Calu3 (cell line): ENCODE measurements around the gene C3orf62. TPM values are rescaled to one million over a fixed set of nuclear protein-coding genes. Genes with fewer than 3 reads are reported as not detected.

Experiments
- BruUV-seq: library from RNA; stranded (reverse); fragments of 400-500 nt; replicated peaks from 2 replicates; lab custom pipeline; 2021; lab: Mats Ljungman, UMichigan
- CTCF ChIA-PET: fragments of 300-600 bp; sonication (Branson Sonifier 250); formaldehyde crosslinking; loops from one replicate; lab custom pipeline; 2022; ENCODE audit warnings: antibody characterized with exemption; lab: Charles Lee
- DNase-seq: peaks from one replicate; pipeline ENCODE4 v3.0.0; 2022
- H3K27ac Mint-ChIP-seq: one replicate; pipeline ENCODE4 v1.8.0; 2022; ENCODE audit warnings: mixed read lengths; ENCODE audit not compliant: unreplicated experiment
- H3K27me3 Mint-ChIP-seq: one replicate; pipeline ENCODE4 v1.8.0; 2022; ENCODE audit warnings: mixed read lengths; ENCODE audit not compliant: unreplicated experiment
- H3K36me3 Mint-ChIP-seq: one replicate; pipeline ENCODE4 v1.8.0; 2022; ENCODE audit warnings: mild to moderate bottlenecking, moderate library complexity, mixed read lengths; ENCODE audit not compliant: insufficient read depth, unreplicated experiment
- H3K4me1 Mint-ChIP-seq: one replicate; pipeline ENCODE4 v1.8.0; 2022; ENCODE audit warnings: mild to moderate bottlenecking, low read depth, mixed read lengths; ENCODE audit not compliant: unreplicated experiment
- H3K4me3 Mint-ChIP-seq: one replicate; pipeline ENCODE4 v1.8.0; 2022; ENCODE audit warnings: mild to moderate bottlenecking, low read depth, moderate library complexity, mixed read lengths; ENCODE audit not compliant: unreplicated experiment
- H3K9me3 Mint-ChIP-seq: one replicate; pipeline ENCODE4 v1.8.0; 2022; ENCODE audit warnings: low read depth, mixed read lengths; ENCODE audit not compliant: unreplicated experiment
- CTCF ChIP-seq: fragments of 200-600 bp; IDR thresholded peaks from one replicate; pipeline ENCODE4 v1.8.0; 2022; ENCODE audit warnings: antibody characterized with exemption; ENCODE audit not compliant: unreplicated experiment
- intact Hi-C: fragments of 100-400 bp; cut with micrococcal nuclease; formaldehyde crosslinking; loops from one replicate; pipeline ENCODE4 v1.10.0; 2022; ENCODE audit not compliant: unreplicated experiment
- total RNA-seq: library from RNA; stranded (reverse); gene quantifications from 2 replicates; pipeline ENCODE4 v1.2.3, GENCODE V29; 2022

The C3orf62 gene
- total RNA-seq, 1 experiment from 2014 or later = 6.7 TPM

GRCh38 chr3:49270156-49270500 is 6.9 kb downstream of the C3orf62 start:
- no peak overlapping the region for H3K27ac Mint-ChIP-seq

DNA sequence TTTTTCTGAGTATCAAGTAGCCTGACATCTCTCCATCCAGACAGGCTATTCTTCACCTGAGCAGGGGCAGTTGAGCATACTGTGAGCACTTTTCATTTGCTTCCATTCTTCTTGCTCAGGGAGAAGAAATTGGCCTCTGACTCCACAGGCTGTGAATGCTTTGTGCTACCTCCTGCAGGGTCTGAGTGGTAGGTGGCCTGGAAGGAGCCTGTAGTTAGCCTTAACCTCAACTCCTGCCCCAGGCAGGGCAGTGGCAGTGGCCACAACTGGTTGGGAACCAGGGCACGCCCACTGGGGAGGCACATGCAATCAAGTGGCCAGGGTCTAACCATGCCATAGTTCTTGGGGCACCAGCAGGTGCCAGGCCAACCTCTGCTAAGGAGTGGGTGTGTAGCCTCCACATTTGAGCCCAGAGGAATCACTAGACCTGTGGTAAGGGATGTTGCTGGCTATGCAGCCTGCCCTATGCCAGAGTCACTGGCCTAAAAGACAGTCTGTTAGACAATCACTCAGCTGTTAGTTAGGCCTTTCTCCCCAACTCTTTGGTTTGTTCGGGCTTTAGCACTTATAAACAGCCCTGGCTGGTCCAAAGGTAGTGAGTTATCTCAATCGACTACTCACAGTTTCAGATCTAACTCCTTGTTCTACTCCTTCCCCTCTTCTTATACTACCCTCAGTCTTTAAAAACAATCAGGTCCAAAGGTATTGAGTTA is 7.4 kb downstream of the C3orf62 start:
- no peak for DNase-seq
- no peak overlapping the region for H3K4me3 Mint-ChIP-seq
- no peak overlapping the region for H3K27ac Mint-ChIP-seq
- H3K27me3 Mint-ChIP-seq = no peaks in the 10 kb centered on the region
- intact Hi-C loops = no loop called here
- peaks cover 9% of the 10 kb centered on the region for H3K36me3 Mint-ChIP-seq
- CTCF ChIA-PET = no interaction called here
- TF ChIP-seq CTCF = no peak
- H3K4me1 Mint-ChIP-seq = no peaks in the 10 kb centered on the region
- H3K9me3 Mint-ChIP-seq = peaks cover 2% of the 10 kb centered on the region
- BruUV-seq = no TSS peak

More at GRCh38 chr3:49270156-49270500, 6.9 kb downstream of the C3orf62 start:
- intact Hi-C loops = no loop called here
- Mint-ChIP-seq H3K27me3 (no peaks in the 10 kb centered on the region), H3K9me3 (peaks cover 2% of the 10 kb centered on the region), H3K4me1 (no peaks in the 10 kb centered on the region), H3K4me3 (no peak overlapping the region), H3K36me3 (peaks cover 11% of the 10 kb centered on the region)
- CTCF ChIA-PET = no interaction called here
- BruUV-seq = no TSS peak
- TF ChIP-seq CTCF = no peak
- no peak for DNase-seq

DNA sequence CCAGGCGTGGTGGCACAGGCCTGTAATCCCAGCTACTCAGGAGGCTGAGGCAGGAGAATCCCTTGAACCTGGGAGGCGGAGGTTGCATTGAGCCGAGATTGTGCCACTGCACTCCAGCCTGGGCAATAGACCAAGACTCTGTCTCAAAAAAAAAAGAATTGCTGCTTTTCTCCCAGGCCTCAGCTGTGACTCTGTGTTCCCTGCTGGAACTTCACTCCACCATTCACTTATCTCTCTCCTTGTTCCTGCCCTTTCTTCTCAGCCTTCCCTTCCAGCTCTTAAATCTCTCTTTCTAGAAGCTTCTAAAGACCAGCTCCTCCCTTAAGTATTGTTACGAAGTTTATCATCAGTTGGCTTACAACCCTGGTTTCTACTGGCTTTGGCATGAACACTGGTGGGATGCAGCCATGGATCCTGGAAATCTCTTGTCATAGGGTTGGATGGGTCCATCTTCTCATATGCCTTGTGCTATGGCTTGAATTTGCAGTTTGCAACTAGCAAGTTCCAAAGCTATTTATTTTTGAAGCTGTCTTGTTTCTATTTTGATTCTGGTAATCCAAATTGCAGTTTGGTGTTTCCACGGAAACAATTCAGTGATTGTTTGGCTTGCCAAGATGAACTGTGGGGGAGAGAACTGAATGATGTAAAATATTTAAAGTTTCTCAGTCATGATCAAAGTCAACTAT is 10.5 kb downstream of the C3orf62 start:
- Mint-ChIP-seq H3K27me3 (no peaks in the 10 kb centered on the region), H3K36me3 (peaks cover 9% of the 10 kb centered on the region), H3K4me1 (no peaks in the 10 kb centered on the region), H3K9me3 (peaks cover 2% of the 10 kb centered on the region), H3K4me3 (no peak overlapping the region), H3K27ac (no peak overlapping the region)
- CTCF ChIA-PET = no interaction called here
- no peak for DNase-seq
- intact Hi-C loops = no loop called here
- no peak for TF ChIP-seq CTCF
- no TSS peak for BruUV-seq

DNA sequence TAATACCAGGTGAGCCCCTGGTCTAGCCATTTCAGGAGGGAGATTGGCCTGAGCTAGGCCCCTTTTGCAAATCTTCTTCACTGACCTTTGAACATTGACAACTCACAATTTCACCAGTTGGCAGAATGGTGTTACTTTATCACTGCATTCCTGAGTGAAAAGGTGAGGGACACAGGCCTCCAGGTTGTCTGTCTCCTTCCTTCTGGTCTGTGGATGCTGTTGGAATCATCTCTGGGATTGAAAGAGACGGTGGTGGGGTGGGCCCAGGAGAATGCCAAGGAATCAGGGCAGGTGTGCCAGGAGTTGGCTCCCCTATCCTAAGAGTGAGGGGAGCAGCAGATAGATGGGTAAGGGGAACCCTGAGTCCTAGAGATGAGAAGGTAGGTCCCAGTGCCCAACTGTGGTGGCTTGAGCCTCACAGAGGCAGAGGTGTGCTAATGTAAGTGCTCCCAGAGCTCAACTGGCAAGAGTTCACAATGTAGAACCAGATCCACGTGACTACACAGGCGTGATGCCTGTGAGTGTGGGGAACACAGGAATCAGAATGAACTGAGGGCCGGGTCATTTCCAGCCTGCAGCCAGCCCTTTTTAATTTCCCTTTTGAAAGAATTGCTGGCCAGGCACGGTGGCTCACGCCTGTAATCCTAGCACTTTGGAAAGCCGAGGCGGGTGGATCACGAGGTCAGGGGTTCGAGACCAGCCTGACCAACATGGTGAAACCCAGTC is 11.2 kb downstream of the C3orf62 start:
- DNase-seq = no peak
- H3K4me1 Mint-ChIP-seq = no peaks in the 10 kb centered on the region
- CTCF ChIA-PET = no interaction called here
- no peak overlapping the region for H3K27ac Mint-ChIP-seq
- intact Hi-C loops = no loop called here
- no peak overlapping the region for H3K4me3 Mint-ChIP-seq
- peaks cover 1% of the 10 kb centered on the region for H3K36me3 Mint-ChIP-seq
- no peaks in the 10 kb centered on the region for H3K27me3 Mint-ChIP-seq
- no peak for TF ChIP-seq CTCF
- peaks cover 2% of the 10 kb centered on the region for H3K9me3 Mint-ChIP-seq
- no TSS peak for BruUV-seq
